Measurements from ENCODE around the gene ABCC10. TPM values are rescaled to one million over a fixed set of nuclear protein-coding genes. Genes with fewer than 3 reads are reported as not detected.

The ABCC10 gene
- total RNA-seq, 1 experiment from 2014 or later, result 28.4 TPM

DNA sequence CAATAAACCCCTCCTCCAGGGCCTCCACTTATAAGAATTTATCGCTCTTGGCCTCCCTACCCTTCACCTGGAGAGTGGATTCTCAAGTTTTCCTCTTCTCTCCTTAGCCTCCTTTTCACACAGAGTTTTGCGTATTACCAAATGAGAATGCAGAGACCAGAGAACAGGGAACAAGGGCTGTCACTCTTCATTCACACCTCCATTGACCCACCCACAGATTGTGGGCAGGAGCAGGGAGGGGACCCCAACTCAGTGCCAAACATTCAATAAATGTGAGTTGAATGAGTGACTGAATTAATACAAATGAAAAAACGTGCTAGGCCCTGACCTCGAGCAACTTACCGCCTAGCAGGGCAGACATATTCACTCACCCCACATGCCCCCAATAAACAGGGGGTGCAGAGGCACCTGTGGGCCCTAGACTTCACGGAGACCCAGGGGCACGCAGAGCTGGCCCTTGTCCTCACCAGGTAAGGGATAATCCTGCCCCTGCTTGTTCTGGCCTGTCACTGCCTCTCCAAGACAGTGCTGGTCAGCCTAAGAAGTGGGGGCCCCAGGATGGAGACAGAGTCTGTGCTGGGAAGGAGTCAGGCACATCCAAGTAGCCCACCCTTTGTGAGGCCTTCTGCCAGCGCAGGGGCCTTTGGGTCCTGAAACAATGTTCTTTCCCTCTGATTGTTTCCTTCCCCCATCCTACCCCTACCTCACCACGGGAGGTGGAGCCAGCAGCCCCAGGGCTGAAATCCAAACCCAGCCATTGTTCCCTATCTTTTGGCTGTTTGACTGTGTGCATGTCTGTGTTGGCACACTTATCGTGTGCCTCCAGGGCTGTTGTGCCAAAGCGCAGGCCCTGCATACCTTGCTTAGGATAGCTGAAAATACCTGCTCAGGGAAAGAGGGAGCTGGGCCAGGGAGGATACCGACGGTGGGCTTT lies 41.7 kb downstream of the ABCC10 start:
- peak in 1 of 2 experiments; percentile 47 for DNase-seq
- Histone ChIP-seq H3K79me2 (ENCODE audit: low read depth) (no peaks in the 10 kb centered on the region), H3K27ac (no peak overlapping the region), H3K4me2 (no peak overlapping the region; the same call in 1 of the 2 replicates), H3K27me3 (ENCODE audit: insufficient read depth, low read depth) (no peaks in the 10 kb centered on the region), H2AFZ (no peak overlapping the region), H3F3A (ENCODE audit: insufficient read depth, low read depth) (0 out of 2 replicates have a peak, but pooled peaks cover 3% of the 10 kb centered on the region), H3K4me3 (no peak overlapping the region), H3K36me3 (ENCODE audit: low read depth) (no peaks in the 10 kb centered on the region), H3K9me2 (ENCODE audit: insufficient read depth) (no peaks in the 10 kb centered on the region), H3K4me1 (replicated peaks; ENCODE audit: insufficient read depth) (peaks cover 26% of the 10 kb centered on the region), H3K9me3 (ENCODE audit: insufficient read depth, low read depth) (no peaks in the 10 kb centered on the region), H4K20me1 (ENCODE audit: insufficient read depth) (no peaks in the 10 kb centered on the region)
- BruUV-seq (replicated peaks), result no TSS peak
- TF ChIP-seq, protein P1, sequence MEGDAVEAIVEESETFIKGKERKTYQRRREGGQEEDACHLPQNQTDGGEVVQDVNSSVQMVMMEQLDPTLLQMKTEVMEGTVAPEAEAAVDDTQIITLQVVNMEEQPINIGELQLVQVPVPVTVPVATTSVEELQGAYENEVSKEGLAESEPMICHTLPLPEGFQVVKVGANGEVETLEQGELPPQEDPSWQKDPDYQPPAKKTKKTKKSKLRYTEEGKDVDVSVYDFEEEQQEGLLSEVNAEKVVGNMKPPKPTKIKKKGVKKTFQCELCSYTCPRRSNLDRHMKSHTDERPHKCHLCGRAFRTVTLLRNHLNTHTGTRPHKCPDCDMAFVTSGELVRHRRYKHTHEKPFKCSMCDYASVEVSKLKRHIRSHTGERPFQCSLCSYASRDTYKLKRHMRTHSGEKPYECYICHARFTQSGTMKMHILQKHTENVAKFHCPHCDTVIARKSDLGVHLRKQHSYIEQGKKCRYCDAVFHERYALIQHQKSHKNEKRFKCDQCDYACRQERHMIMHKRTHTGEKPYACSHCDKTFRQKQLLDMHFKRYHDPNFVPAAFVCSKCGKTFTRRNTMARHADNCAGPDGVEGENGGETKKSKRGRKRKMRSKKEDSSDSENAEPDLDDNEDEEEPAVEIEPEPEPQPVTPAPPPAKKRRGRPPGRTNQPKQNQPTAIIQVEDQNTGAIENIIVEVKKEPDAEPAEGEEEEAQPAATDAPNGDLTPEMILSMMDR (conservative IDR thresholded peaks at IDR 0.05), result no peak
- TF ChIP-seq EZH2 (IDR thresholded peaks at IDR 0.05; ENCODE audit: low read depth), result no peak
- intact Hi-C loops (cut with micrococcal nuclease; ENCODE audit: unreplicated experiment), result no loop called here
- POLR2A ChIA-PET (ENCODE audit: unreplicated experiment), result no interaction called here
- CTCF ChIA-PET, result interaction anchor here (0.7 kb wide), 1 partner anchor 11 kb away, joined by 3 read pairs; no protein-coding TSS in a partner anchor

DNA sequence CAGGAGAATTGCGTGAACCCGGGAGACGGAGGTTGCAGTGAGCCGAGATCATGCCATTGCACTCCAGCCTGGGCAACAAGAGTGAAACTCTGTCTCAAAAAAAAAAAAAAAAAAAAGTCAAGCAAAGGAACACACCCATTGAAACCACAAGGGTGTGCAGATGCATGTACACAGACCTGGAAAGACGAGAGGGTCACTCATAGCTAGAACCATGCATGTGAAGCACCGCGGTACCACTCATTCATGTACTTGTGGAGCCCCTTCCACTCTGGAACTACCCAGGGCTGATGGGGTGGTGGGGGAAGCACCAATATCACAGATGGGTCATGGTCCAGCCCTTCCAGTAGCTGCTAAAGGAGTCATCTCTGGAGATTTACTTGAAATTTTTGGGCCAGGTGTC lies 42.6 kb downstream of the ABCC10 start:
- Histone ChIP-seq H3K4me2 (no peak overlapping the region), H3K27ac (no peak overlapping the region), H3K4me1 (replicated peaks; ENCODE audit: insufficient read depth) (peaks cover 26% of the 10 kb centered on the region), H2AFZ (no peak overlapping the region), H3K9me3 (ENCODE audit: insufficient read depth, low read depth) (no peaks in the 10 kb centered on the region), H3K27me3 (ENCODE audit: insufficient read depth, low read depth) (no peaks in the 10 kb centered on the region), H3K9me2 (ENCODE audit: insufficient read depth) (no peaks in the 10 kb centered on the region), H3F3A (ENCODE audit: insufficient read depth, low read depth) (0 out of 2 replicates have a peak, but pooled peaks cover 3% of the 10 kb centered on the region), H4K20me1 (ENCODE audit: insufficient read depth) (no peaks in the 10 kb centered on the region), H3K36me3 (ENCODE audit: low read depth) (no peaks in the 10 kb centered on the region), H3K79me2 (ENCODE audit: low read depth) (no peaks in the 10 kb centered on the region), H3K4me3 (no peak overlapping the region)
- DNase-seq, result no peak
- no TSS peak for BruUV-seq (replicated peaks)
- ChIA-PET POLR2A (ENCODE audit: unreplicated experiment) (no interaction called here), CTCF (no interaction called here)
- intact Hi-C loops (cut with micrococcal nuclease; ENCODE audit: unreplicated experiment), result no loop called here
- TF ChIP-seq, protein P1 (conservative IDR thresholded peaks at IDR 0.05), result no peak

DNA sequence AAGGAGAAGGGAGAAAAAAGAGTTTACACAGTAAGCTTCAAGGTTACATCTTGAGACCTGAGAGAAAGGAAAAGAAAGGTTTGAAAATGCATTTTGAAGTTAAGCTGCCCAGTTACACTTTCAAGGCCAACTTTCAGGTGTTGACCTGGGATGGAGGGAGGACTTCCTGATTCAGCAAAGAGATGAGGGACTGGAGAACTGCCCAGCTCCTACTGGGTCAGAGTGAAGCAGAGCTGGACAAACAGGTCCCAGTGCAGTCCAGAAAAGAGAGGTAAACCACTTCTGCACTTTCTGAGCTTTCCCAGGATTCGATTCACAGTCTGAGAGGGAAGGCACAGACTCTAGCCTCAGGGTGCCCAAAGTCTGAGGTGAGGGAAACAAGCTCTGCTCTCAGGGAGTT lies 44.1 kb downstream of the ABCC10 start:
- POLR2A ChIA-PET (ENCODE audit: unreplicated experiment), result no interaction called here
- no peak overlapping the region for H3K4me3 ChIP-seq
- H3K27ac ChIP-seq, result peak overlapping the region; percentile 28; the same call in 1 of the 2 replicates
- DNase-seq, result peak; percentile 25 to 50
- H3K9me3 ChIP-seq (ENCODE audit: insufficient read depth, low read depth), result no peaks in the 10 kb centered on the region
- no peaks in the 10 kb centered on the region; the same call in 1 of the 2 replicates for H3K9me2 ChIP-seq (ENCODE audit: insufficient read depth)
- no peaks in the 10 kb centered on the region for H3K79me2 ChIP-seq (ENCODE audit: low read depth)
- peaks cover 26% of the 10 kb centered on the region for H3K4me1 ChIP-seq (replicated peaks; ENCODE audit: insufficient read depth)
- no peaks in the 10 kb centered on the region for H3K36me3 ChIP-seq (ENCODE audit: low read depth)
- CTCF ChIA-PET, result no interaction called here
- peak overlapping the region; percentile 35 for H2AFZ ChIP-seq
- no TSS peak for BruUV-seq (replicated peaks)
- no peaks in the 10 kb centered on the region for H4K20me1 ChIP-seq (ENCODE audit: insufficient read depth)
- H3K4me2 ChIP-seq, result peak overlapping the region; percentile 42
- H3F3A ChIP-seq (ENCODE audit: insufficient read depth, low read depth), result peaks cover 5% of the 10 kb centered on the region; the same call in 1 of the 2 replicates
- no peak for TF ChIP-seq EZH2 (IDR thresholded peaks at IDR 0.05; ENCODE audit: low read depth)
- TF ChIP-seq, protein P1 (conservative IDR thresholded peaks at IDR 0.05), result no peak
- H3K27me3 ChIP-seq (ENCODE audit: insufficient read depth, low read depth), result no peaks in the 10 kb centered on the region
- intact Hi-C loops (cut with micrococcal nuclease; ENCODE audit: unreplicated experiment), result no loop called here
